ENCODE data around the gene SRSF5.

SRSF5 gene

DNA sequence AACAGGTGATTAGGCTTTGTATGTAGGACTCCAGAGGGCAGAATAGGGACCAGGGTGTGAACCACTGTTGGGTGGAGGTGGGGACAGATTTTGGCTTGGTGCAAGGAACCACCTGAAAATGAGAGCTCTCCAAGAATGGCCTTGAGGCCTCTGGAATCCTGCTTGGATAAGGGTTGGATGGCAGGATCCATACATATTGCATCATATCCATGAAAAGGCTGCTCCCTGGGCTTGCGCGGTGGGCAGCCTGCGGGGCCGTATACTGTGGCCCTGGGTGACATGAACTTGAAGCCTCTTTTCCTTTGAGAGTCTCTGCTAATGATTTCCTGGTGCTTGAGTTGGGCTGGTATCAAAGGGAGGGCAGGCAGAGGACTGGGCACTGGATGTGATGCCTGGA, 31.4 kb downstream of the SRSF5 start:
- in situ Hi-C loops (cut with HindIII; ENCODE audit: low sequenced_read_pairs): no loop called here
- no peak for TF ChIP-seq CTCF (IDR thresholded peaks at IDR 0.05; ENCODE audit: low read depth, low read length)
- H3K4me3 ChIP-seq (ENCODE audit: low read depth, low read length): no peak overlapping the region
- DNase-seq (ENCODE audit: low read depth, low spot score): no peak

- in situ Hi-C loops (cut with HindIII; ENCODE audit: low sequenced_read_pairs): no loop called here
- peak; percentile 20 for TF ChIP-seq CTCF (IDR thresholded peaks at IDR 0.05; ENCODE audit: low read depth, low read length)
- DNase-seq (ENCODE audit: low read depth, low spot score): no peak
- no peak overlapping the region for H3K4me3 ChIP-seq (ENCODE audit: low read depth, low read length)
Observed at GRCh38 chr14:69803753-69804152, 36.8 kb downstream of the SRSF5 start.

DNA sequence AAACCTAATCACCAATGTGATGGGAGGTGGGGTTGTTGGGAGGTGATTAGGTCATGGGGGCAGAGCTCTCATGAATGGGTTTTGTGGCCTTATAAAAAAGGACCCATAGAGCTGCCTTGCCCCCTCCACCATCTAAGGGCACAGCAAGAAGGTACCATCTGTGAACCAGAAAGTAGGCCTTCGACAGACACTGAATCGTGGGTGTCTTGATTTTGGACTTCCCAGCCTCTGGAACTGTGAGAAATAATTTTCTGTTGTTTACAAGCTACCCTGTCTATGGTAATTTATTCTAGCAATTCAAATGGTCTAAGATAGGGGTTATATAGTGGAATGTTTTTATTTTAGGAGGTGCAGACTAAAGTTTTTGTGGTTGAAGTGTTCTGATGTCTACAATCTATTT, 38.0 kb downstream of the SRSF5 start:
- in situ Hi-C loops (cut with HindIII; ENCODE audit: low sequenced_read_pairs): no loop called here
- TF ChIP-seq CTCF (IDR thresholded peaks at IDR 0.05; ENCODE audit: low read depth, low read length): no peak
- no peak overlapping the region for H3K4me3 ChIP-seq (ENCODE audit: low read depth, low read length)
- no peak for DNase-seq (ENCODE audit: low read depth, low spot score)

DNA sequence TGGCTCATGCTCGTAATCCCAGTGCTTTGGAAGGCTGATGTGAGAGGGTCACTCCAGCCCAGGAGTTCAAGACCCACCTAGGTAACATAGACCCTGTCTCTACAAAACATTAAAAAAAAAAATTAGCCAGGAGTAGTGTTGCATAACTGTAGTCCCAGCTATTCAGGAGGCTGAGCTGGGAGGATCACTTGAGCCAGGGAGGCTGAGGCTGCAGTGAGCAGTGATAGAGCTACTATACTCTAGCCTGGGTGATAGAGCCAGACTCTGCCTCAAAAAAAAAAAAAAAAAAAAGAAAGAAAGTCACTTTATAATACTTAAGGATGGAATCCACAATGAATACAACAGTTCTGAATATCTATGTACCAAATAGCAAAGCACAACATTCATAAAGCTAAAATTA, 40.2 kb downstream of the SRSF5 start:
- in situ Hi-C loops (cut with HindIII; ENCODE audit: low sequenced_read_pairs): no loop called here
- no peak for TF ChIP-seq CTCF (IDR thresholded peaks at IDR 0.05; ENCODE audit: low read depth, low read length)
- no peak for DNase-seq (ENCODE audit: low read depth, low spot score)
- no peak overlapping the region for H3K4me3 ChIP-seq (ENCODE audit: low read depth, low read length)

DNA sequence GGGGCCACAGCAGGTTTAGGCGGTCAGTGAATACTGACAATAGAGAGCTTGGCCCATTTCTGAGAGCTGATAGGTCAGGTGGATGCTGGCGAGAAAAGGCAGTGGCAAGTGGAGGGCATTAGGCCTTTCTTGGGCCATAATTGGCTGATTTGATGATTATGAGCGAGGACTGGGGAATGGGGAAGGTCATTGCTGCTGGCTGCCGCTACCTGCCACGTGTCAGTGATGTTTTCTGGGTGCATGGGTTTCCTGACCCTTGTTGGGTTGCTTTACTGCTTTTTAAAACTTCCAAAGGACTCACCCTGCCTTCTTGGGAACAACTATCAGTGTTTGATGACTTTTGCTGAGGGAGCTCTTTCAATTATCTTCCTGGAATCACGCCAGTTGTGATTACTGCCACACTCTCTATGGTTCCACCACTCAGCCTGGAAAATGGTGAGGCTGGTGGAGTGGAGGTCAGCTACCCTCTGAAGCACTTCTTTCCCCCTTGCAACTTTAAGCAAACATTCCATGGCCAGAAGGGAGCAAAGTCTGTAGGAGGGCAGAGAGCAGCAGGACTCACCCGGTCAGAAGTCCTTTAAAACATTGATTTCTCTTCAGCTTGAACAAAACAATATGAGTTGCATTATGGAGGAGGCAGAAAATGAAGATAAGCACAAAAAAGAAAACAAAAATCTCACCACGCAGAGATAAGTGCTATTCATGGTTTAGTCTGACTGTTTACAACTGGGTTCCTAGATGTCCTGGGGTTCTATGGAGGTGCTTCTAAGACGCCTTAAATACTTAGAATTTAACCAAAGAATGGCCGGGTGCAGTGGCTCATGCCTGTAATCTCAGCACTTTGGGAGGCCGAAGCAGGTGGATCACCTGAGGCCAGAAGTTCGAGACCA, 42.2 kb downstream of the SRSF5 start:
- in situ Hi-C loops (cut with HindIII; ENCODE audit: low sequenced_read_pairs): no loop called here
- no peak for DNase-seq (ENCODE audit: low read depth, low spot score)
- TF ChIP-seq CTCF (IDR thresholded peaks at IDR 0.05; ENCODE audit: low read depth, low read length): no peak
- no peak overlapping the region for H3K4me3 ChIP-seq (ENCODE audit: low read depth, low read length)

- in situ Hi-C loops (cut with HindIII; ENCODE audit: low sequenced_read_pairs): no loop called here
Observed at GRCh38 chr14:69811227-69811867, 44.4 kb downstream of the SRSF5 start.

More at GRCh38 chr14:69811227-69811867, 44.4 kb downstream of the SRSF5 start:
- no peak overlapping the region for H3K4me3 ChIP-seq (ENCODE audit: low read depth, low read length)
- TF ChIP-seq CTCF (IDR thresholded peaks at IDR 0.05; ENCODE audit: low read depth, low read length): no peak
- DNase-seq (ENCODE audit: low read depth, low spot score): no peak
